ENCODE results near the gene PHLDB2. TPM values are rescaled to one million over a fixed set of nuclear protein-coding genes. Genes with fewer than 3 reads are reported as not detected.

PHLDB2 gene
- total and polyA plus RNA-seq, 11 donors, result 59.0 to 280 (median 115) TPM

DNA sequence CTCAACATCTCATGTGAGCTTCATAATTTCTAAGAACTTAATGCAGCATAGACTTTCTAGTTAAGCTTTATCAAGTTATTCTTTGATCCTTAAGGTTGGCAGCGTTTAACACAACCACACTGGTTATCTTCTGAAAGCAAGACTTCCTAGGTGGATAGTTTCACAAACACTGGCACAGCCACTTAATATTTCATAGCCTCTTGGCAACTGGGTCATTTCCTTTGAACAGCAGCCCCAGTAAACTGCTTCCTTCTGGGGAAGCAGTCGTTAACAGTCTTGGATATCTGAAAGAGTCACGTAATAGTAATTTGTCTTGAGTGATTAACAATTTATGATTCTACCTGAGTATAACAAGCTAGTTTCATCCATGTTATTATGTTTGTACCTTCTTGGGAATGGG, 73.9 kb downstream of the PHLDB2 start:
- Histone ChIP-seq H3K36me3 (peaks cover 0 to 90% (median 5%) of the 10 kb centered on the region in 9 donors), H3K27me3 (no peaks in the 10 kb centered on the region), H3K27ac (peak overlapping the region in 2 of 12 donors; percentile 11 to 13), H3K9me3 (no peaks in the 10 kb centered on the region), H3K4me3 (no peak overlapping the region), H3K4me1 (peaks cover 0 to 56% (median 26%) of the 10 kb centered on the region in 12 donors)
- ATAC-seq (peak in 2 of 4 donors; percentile 19 to 31), DNase-seq (no peak)
- intact Hi-C loops (cut with DNase I), result loop anchor here in 1 of 10 donors (5.0 kb wide), 1 partner anchor 34 kb away; no protein-coding TSS in a partner anchor
- TF ChIP-seq POLR2A (IDR thresholded peaks at IDR 0.05), result no peak
- TF ChIP-seq CTCF (IDR thresholded peaks at IDR 0.05), result no peak
- whole genome bisulfite sequencing, 4 donors, result 17 to 30% (median 24%) methylated on average over 3 of the region's 3 CpGs

DNA sequence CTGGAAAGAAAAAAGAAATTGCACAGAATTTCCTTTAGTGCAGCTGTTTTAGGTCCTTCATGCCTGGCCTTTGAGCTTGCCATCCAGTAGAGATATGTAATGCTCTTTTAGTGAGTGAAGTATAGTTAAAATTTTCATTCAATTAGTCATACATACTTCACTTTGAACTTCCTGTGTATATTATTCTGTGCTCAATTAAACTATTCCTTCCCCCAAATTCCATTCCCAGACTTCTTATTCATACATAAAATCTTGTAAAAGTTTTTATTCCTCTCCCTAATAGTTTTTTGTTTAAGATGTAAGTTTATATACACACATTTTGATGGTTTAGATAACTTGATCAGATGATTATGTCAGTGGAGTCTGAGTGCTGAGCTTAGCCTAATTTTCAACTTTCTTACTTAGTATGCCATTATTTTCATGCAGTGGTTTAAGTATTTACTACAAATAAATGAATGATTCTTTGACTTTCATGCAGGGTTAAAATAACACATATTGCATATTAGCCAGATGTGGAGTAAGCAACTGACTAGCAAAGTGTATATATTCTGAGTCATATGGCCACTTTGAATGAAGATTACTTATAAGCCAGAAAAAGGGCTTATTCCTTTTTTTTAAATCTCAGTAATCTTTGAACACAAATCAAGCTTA, 77.3 kb downstream of the PHLDB2 start:
- Histone ChIP-seq H3K36me3 (peaks cover 0 to 98% (median 27%) of the 10 kb centered on the region in 9 donors), H3K4me3 (no peak overlapping the region), H3K9me3 (no peaks in the 10 kb centered on the region), H3K27ac (peak overlapping the region in 1 of 12 donors; percentile 14), H3K4me1 (peaks cover 0 to 39% (median 23%) of the 10 kb centered on the region in 12 donors), H3K27me3 (no peaks in the 10 kb centered on the region)
- TF ChIP-seq CTCF (IDR thresholded peaks at IDR 0.05) (no peak), POLR2A (IDR thresholded peaks at IDR 0.05) (no peak)
- intact Hi-C loops (cut with DNase I), result no loop called here
- no peak for DNase-seq
- ATAC-seq, result peak in 1 of 4 donors; percentile 52

GRCh38 chr3:111936967-111937366, 77.9 kb downstream of the PHLDB2 start:
- peaks cover 0 to 98% (median 34%) of the 10 kb centered on the region in 9 donors for H3K36me3 ChIP-seq
- intact Hi-C loops (cut with DNase I), result no loop called here
- no peak for DNase-seq
- TF ChIP-seq POLR2A (IDR thresholded peaks at IDR 0.05), result no peak
- no peak for TF ChIP-seq CTCF (IDR thresholded peaks at IDR 0.05)
- H3K9me3 ChIP-seq, result no peaks in the 10 kb centered on the region
- peak overlapping the region in 1 of 12 donors; percentile 14 for H3K27ac ChIP-seq
- 85 to 96% (median 93%) methylated on average over 1 of the region's 1 CpG for WGBS, 4 donors
- H3K4me1 ChIP-seq, result peaks cover 0 to 34% (median 21%) of the 10 kb centered on the region in 12 donors
- ATAC-seq, result no peak
- no peak overlapping the region for H3K4me3 ChIP-seq
- no peaks in the 10 kb centered on the region for H3K27me3 ChIP-seq

DNA sequence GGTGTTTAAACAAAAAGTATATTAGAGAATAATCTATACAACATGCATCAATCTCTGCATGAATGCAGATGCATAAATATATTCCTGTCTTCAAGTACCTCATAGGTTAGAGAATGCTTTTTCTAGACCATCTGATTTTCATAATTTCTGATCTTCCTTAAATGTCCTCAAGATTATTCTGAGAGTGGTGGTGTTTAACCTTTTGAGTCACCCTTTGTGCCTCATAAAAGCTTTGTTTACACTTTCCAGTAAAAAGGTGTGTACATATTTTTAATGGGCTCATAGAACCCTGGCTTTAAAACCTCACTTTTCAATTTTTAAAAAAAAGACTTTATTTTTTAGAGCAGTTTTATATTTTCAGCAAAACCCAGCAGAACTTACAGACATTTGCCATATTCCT, 78.8 kb downstream of the PHLDB2 start:
- Histone ChIP-seq H3K27me3 (no peaks in the 10 kb centered on the region), H3K4me3 (no peak overlapping the region), H3K36me3 (peaks cover 0 to 98% (median 41%) of the 10 kb centered on the region in 9 donors), H3K4me1 (peaks cover 0 to 27% (median 15%) of the 10 kb centered on the region in 12 donors), H3K27ac (no peak overlapping the region), H3K9me3 (no peaks in the 10 kb centered on the region)
- DNase-seq, result no peak
- no peak for TF ChIP-seq POLR2A (IDR thresholded peaks at IDR 0.05)
- no peak for TF ChIP-seq CTCF (IDR thresholded peaks at IDR 0.05)
- ATAC-seq, result no peak
- intact Hi-C loops (cut with DNase I), result no loop called here

Measured in heart left ventricle (tissue), 16 donors.